Caco-2 (cell line): Measurements from ENCODE around the gene CDK15. TPM values are rescaled to one million over a fixed set of nuclear protein-coding genes. Genes with fewer than 3 reads are reported as not detected.

Experiments used
- BruUV-seq: library from RNA; stranded (reverse); fragments of 400-500 nt; replicated peaks from 2 replicates; lab custom pipeline; 2021; lab: Mats Ljungman, UMichigan
- CTCF ChIA-PET: fragments of 300-600 bp; sonication (Branson Sonifier 250); formaldehyde crosslinking; loops from one replicate; lab custom pipeline; 2022; ENCODE audit warnings: antibody characterized with exemption; lab: Charles Lee
- POLR2A ChIA-PET: fragments of 300-600 bp; sonication (Branson Sonifier 250); formaldehyde crosslinking; loops from one replicate; lab custom pipeline; 2022; ENCODE audit warnings: antibody characterized with exemption; lab: Charles Lee
- DNase-seq, 2 experiments: peaks; one replicate each; pipeline versions ENCODE4 v3.0.0 to v3.0.0-alpha.2; 2020 to 2022
- H3K27me3 ChIP-seq: replicated peaks from 2 replicates; pipeline ENCODE4 v1.6.0; 2011; ENCODE audit warnings: low read length; ENCODE audit not compliant: control insufficient read depth, insufficient read depth
- H3K36me3 ChIP-seq: 2 replicates; pipeline ENCODE4 v1.5.1; 2011; ENCODE audit warnings: low read length; ENCODE audit not compliant: control insufficient read depth, insufficient read depth
- H3K4me1 ChIP-seq: fragments of 250-450 bp; sonication (Bioruptor Pico); 2 replicates; pipeline ENCODE4 v1.5.1; 2020; ENCODE audit warnings: mild to moderate bottlenecking
- H3K4me3 ChIP-seq: 2 replicates; pipeline ENCODE4 v1.5.1; 2011; ENCODE audit warnings: low read depth, mild to moderate bottlenecking, control low read depth, low read length
- H3K9me3 ChIP-seq: fragments of 250-450 bp; sonication (Bioruptor Pico); 2 replicates; pipeline ENCODE4 v1.5.1; 2020; ENCODE audit warnings: mild to moderate bottlenecking, moderate library complexity
- H3K27ac Mint-ChIP-seq: one replicate; pipeline ENCODE4 v1.8.0; 2022; ENCODE audit warnings: mixed read lengths; ENCODE audit not compliant: unreplicated experiment
- H3K27me3 Mint-ChIP-seq: one replicate; pipeline ENCODE4 v1.8.0; 2022; ENCODE audit warnings: mixed read lengths; ENCODE audit not compliant: insufficient read depth, unreplicated experiment
- H3K36me3 Mint-ChIP-seq: one replicate; pipeline ENCODE4 v1.8.0; 2022; ENCODE audit warnings: mild to moderate bottlenecking, mixed read lengths; ENCODE audit not compliant: insufficient read depth, unreplicated experiment
- H3K4me1 Mint-ChIP-seq: one replicate; pipeline ENCODE4 v1.8.0; 2022; ENCODE audit warnings: low read depth, mixed read lengths; ENCODE audit not compliant: unreplicated experiment
- H3K4me3 Mint-ChIP-seq: one replicate; pipeline ENCODE4 v1.8.0; 2022; ENCODE audit warnings: mild to moderate bottlenecking, moderate library complexity, mixed read lengths; ENCODE audit not compliant: unreplicated experiment
- H3K9me3 Mint-ChIP-seq: one replicate; pipeline ENCODE4 v1.8.0; 2022; ENCODE audit warnings: mixed read lengths; ENCODE audit not compliant: unreplicated experiment
- CTCF ChIP-seq, 2 experiments: fragments of 200-600 bp in 1 of 2; IDR thresholded peaks; 1 replicate in 1 of 2; 2 replicates in 1 of 2; pipeline versions ENCODE4 v1.5.1 to v1.8.0; 2011 to 2022; ENCODE audit warnings: antibody characterized with exemption in 1 of 2, control low read depth in 1 of 2, inconsistent platforms in 1 of 2, low read depth in 1 of 2, low read length in 1 of 2, mild to moderate bottlenecking in 1 of 2, moderate library complexity in 1 of 2; ENCODE audit not compliant: insufficient read depth in 1 of 2, severe bottlenecking in 1 of 2, unreplicated experiment in 1 of 2
- intact Hi-C: fragments of 100-400 bp; cut with micrococcal nuclease; formaldehyde crosslinking; loops from one replicate; pipeline ENCODE4 v1.10.0; 2022; ENCODE audit not compliant: unreplicated experiment
- total RNA-seq: library from RNA; stranded (reverse); gene quantifications from 2 replicates; pipeline ENCODE4 v1.2.3, GENCODE V29; 2022

CDK15 gene
- total RNA-seq, 1 experiment from 2014 or later = not detected

GRCh38 chr2:201824212-201824611 lies 17.9 kb downstream of the CDK15 start:
- Histone ChIP-seq H3K36me3 (no peaks in the 10 kb centered on the region), H3K27me3 (no peaks in the 10 kb centered on the region; the same call in 1 of the 2 replicates), H3K4me1 (no peaks in the 10 kb centered on the region), H3K9me3 (no peaks in the 10 kb centered on the region), H3K4me3 (no peak overlapping the region)
- H3K9me3 Mint-ChIP-seq = peaks cover 13% of the 10 kb centered on the region
- TF ChIP-seq CTCF (IDR thresholded peaks at IDR 0.05; ENCODE audit: insufficient read depth in 1 of 2, low read depth in 1 of 2, low read length in 1 of 2, severe bottlenecking in 1 of 2, unreplicated experiment in 1 of 2) = no peak
- no peak overlapping the region for H3K27ac Mint-ChIP-seq
- intact Hi-C loops = no loop called here
- no peak overlapping the region for H3K4me3 Mint-ChIP-seq
- H3K4me1 Mint-ChIP-seq = no peaks in the 10 kb centered on the region
- no peaks in the 10 kb centered on the region for H3K36me3 Mint-ChIP-seq
- CTCF ChIA-PET = no interaction called here
- POLR2A ChIA-PET = no interaction called here
- BruUV-seq = no TSS peak
- no peak for DNase-seq
- no peaks in the 10 kb centered on the region for H3K27me3 Mint-ChIP-seq

- ChIA-PET CTCF (interaction anchor here (0.6 kb wide), 1 partner anchor 438 kb away, joined by 3 read pairs; no protein-coding TSS in a partner anchor), POLR2A (no interaction called here)
- Histone ChIP-seq H3K27me3 (no peaks in the 10 kb centered on the region), H3K4me1 (no peaks in the 10 kb centered on the region), H3K4me3 (no peak overlapping the region), H3K9me3 (no peaks in the 10 kb centered on the region), H3K36me3 (no peaks in the 10 kb centered on the region)
- H3K4me1 Mint-ChIP-seq = no peaks in the 10 kb centered on the region
- no peaks in the 10 kb centered on the region for H3K36me3 Mint-ChIP-seq
- no peak for TF ChIP-seq CTCF (IDR thresholded peaks at IDR 0.05; ENCODE audit: insufficient read depth in 1 of 2, low read depth in 1 of 2, low read length in 1 of 2, severe bottlenecking in 1 of 2, unreplicated experiment in 1 of 2)
- H3K9me3 Mint-ChIP-seq = peaks cover 19% of the 10 kb centered on the region
- no peak for DNase-seq
- no peak overlapping the region for H3K27ac Mint-ChIP-seq
- intact Hi-C loops = no loop called here
- no TSS peak for BruUV-seq
- H3K27me3 Mint-ChIP-seq = no peaks in the 10 kb centered on the region
- no peak overlapping the region for H3K4me3 Mint-ChIP-seq
Observed at GRCh38 chr2:201827621-201828020, 21.3 kb downstream of the CDK15 start.

- peaks cover 19% of the 10 kb centered on the region for H3K9me3 Mint-ChIP-seq
- no TSS peak for BruUV-seq
- intact Hi-C loops = no loop called here
- no peak overlapping the region for H3K4me3 ChIP-seq
- H3K27me3 ChIP-seq = no peaks in the 10 kb centered on the region
- no peaks in the 10 kb centered on the region for H3K36me3 Mint-ChIP-seq
- no peak overlapping the region for H3K27ac Mint-ChIP-seq
- no peaks in the 10 kb centered on the region for H3K36me3 ChIP-seq
- POLR2A ChIA-PET = no interaction called here
- H3K4me1 ChIP-seq = no peaks in the 10 kb centered on the region
- H3K4me3 Mint-ChIP-seq = no peak overlapping the region
- CTCF ChIA-PET = interaction anchor here (0.6 kb wide), 1 partner anchor 437 kb away, joined by 3 read pairs; no protein-coding TSS in a partner anchor
- H3K9me3 ChIP-seq = no peaks in the 10 kb centered on the region
- H3K27me3 Mint-ChIP-seq = no peaks in the 10 kb centered on the region
- no peak for DNase-seq
- TF ChIP-seq CTCF (IDR thresholded peaks at IDR 0.05; ENCODE audit: insufficient read depth in 1 of 2, low read depth in 1 of 2, low read length in 1 of 2, severe bottlenecking in 1 of 2, unreplicated experiment in 1 of 2) = no peak
- H3K4me1 Mint-ChIP-seq = no peaks in the 10 kb centered on the region
Observed at GRCh38 chr2:201828220-201828619, 21.9 kb downstream of the CDK15 start.
